Measurements from ENCODE around the gene EIF4A3.

Gene EIF4A3

DNA sequence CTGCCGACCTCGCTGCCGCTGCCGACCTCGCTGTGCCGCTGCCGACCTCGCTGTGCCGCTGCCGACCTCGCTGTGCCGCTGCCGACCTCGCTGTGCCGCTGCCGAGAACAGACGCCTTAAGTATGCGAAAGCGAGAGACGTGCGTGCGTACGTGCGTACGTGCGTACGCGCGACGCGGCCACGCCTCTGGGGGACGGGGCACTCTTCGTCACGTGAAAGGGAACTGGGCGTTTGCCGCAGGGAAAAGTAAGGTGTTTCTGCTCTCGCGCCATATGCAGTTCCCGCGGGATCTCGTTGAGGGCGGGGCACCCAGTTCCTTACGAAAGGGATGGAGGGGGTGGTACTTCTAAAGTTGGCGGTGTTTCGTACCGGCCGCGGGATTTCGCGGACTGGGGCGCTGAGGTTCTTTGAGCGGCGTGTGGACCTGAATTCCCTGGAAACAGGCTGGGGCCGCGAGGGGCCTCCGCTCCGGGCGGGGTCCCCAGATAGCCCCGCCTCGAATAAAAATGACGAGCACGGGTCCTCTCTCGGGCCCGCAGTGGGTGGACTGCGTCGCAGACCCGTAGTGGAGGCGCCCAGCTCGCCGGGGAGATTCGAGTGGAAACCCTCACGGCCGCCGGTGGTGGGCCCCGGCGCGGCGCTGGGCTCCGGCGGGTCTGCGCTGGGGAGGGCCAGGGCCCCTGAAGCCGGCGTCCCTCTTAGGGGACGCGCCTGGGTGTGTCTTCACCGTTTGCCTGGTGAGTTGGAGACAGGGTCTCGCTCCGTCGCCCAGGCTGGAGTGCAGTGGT lies at the start of gene EIF4A3:
Gene EIF4A3, minus strand, starts transcription at position 94 of the 788 bp plus-strand sequence. CDS start 167 bp downstream, outside the sequence.
- peak; percentile 97 for DNase-seq (ENCODE audit: low read depth)

DNA sequence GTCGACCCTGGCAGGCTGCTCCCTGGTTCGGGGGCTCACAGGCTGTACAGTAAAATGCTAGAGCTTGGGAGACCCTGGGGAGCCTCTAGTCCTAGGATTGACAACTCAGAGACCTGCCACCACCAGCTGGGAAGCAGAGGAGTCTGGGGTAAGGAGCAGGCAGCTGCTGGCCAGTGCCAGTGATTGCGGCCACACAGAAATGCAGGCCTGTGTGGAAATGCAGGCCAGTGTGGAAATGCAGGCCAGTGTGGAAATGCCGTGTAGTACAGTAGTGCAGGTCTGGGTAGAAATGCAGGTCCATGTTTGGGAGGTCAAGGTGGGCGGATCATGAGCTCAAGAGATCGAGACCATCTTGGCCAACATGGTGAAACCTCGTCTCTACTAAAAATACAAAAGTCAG lies 49.7 kb upstream of the EIF4A3 start:
- DNase-seq (ENCODE audit: low read depth) = no peak

DNA sequence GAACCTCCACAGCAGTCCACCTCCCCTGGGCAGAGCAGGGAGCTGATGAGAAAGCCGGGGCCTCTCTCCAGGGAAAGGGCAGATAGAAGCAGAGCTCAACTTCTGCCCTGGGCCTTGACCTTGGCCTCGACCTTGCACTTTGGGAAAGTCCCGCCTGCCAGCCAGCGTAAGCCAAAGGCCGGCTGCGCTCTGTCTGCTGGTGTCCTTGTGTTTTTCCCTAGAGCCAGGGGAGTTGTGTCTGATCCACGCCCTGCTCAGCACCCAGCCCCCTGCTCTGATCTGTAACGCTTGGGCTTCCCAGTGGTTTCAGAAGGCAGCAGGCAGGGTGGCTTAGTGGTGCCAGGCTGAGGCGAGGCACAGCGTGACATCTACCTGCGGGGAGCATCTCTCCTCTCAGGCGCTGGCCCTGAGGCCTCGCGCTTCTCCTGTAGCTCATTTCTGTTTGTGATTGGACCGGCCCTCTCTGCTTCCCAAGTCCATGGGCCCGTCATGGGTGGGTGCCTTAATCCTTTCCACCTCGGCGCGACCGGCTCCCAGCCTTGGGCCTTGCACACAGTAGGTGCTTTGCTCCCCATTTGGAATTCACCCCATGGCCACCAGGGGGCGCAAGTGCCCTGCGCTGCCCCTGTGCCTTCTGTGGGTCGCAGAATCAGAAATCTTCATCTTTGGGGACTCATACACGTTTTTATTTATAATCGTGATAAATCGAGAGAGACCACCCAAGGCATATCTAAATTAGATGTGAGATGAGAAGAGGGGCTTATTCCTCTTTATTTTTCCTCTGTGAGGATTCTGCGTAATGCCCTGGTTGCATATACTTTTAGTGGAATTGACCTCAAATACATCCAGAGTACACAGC lies 49.0 kb upstream of the EIF4A3 start:
- peak; percentile 9 for DNase-seq (ENCODE audit: low read depth)

DNA sequence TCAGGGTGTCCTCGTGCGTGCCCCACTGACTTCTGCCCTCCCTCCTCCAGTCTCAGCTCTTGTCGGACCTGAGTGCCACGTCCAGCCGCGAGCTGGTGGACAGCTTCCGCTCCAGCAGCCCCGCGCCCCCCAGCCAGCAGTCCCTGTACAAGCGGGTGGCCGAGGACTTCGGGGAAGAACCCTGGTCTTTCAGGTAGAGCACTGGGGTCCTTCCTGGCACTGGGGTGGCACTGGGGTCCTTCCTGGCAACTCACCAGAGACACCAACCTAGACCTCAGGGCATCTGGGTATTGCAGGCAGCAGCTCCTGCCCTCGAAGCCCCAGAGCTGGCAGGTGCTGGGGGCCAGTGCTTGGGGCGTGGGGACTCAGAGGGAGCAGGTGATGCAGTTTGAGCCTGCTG lies 48.2 kb upstream of the EIF4A3 start:
- DNase-seq (ENCODE audit: low read depth) = no peak

DNA sequence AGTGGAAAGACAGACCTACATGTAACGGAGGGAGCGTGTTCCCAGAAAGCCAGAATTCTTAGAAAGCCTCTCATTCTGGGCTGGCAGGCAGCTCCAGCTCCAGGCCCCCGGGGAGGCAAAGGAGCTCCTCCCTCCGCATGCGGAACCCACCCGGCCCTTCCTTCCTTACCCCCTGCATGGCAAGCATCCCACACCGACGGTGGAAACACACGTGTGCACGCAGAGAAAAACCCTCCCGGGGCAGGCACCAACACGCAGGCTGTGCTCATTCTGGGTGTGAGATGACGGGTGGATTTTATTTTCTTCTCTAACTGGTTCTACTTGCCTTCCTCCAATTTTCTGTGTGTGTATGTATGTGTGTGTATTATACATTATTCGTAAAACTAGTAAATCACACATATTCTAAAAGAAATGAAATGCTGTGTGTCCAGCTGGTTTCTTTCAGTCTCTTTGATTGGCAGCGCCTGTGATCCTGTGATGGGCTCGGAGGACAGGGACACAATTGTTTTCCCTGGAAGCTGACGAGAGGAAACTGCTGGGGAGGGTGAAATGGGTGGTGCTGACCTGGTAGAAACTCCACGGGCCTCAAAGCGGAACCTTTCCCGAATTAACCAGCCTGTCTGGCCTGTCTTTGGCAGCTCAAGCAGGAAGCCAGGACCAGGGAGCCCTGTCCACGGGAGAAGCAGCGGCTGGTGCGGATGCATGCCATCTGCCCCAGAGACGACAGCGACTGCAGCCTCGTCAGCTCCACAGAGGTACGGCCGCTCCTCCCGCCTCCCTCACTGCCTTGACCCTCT lies 45.1 kb upstream of the EIF4A3 start:
- no peak for DNase-seq (ENCODE audit: low read depth)

DNA sequence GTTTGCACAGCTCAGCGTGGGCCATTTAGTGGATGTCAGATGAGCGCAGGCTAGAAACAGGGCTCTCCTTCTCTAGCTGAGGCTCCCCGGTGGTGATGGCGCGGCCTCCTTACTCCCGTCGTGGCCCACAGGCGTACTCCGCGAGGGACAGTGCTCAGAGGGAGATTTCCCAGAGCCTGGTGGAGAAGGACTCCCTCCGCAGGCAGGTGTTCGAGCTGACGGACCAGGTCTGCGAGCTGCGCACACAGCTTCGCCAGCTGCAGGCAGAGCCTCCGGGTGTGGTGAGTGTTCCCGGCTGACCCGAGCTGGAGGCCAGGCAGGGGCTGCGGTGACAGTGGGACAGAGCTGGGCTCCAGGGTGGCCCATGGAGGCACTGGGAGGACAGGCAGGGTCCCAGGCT lies 44.3 kb upstream of the EIF4A3 start:
- no peak for DNase-seq (ENCODE audit: low read depth)

DNA sequence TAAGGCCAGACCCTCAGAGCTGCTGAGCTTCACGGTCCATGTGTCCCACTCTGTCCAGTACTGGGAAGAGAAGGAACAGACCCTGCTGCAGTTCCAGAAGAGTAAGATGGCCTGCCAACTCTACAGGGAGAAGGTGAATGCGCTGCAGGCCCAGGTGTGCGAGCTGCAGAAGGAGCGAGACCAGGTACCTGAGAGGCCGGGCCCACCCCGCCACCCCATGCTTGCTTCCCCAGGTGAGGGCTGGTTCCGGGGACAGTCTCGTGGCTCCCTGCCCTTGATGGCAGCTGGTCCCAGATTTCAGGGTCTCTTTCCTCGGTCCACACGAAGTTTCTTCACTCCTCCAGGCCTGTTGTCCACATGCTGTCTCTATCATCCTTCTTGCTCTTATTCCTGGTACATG lies 43.8 kb upstream of the EIF4A3 start:
- DNase-seq (ENCODE audit: low read depth) = no peak

DNA sequence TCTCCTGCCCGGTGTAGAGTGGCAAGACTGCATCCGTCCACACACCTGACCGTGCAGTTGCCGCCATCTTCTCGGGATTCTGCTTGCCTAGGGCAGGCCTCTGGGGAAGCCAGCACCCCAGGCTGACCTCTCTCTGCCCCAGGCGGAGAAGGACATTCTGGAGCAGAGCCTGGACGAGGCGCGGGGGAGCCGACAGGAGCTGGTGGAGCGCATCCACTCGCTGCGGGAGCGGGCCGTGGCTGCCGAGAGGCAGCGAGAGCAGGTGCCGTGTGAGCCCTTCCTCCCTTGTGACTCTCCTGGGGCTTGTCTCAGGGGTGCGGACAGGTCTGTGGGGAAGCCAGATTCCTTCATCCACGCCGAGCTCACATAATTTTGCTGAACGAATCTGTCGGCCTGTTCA lies 42.7 kb upstream of the EIF4A3 start:
- no peak for DNase-seq (ENCODE audit: low read depth)

DNA sequence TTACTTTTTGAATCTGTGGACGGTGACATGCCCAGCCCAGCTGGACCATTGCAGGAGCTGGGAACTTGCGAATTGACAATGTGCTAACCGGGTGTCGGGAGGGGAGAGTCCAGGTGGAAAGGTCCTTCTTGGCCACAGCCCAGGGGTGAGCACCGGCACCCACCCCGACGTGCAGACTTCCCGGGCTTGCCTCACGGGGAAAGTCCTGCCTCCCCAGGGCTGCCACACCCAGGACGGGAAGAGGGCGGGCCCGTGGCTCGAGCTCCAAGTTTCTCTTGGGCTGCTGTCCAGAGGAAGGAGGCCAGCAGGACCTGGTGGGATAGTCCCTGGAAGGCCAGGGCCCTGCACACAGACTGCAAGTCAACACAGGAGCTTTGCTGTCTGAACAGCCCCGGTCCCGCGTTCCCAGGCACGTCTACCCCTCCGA lies 40.6 kb upstream of the EIF4A3 start:
- no peak for DNase-seq (ENCODE audit: low read depth)

DNA sequence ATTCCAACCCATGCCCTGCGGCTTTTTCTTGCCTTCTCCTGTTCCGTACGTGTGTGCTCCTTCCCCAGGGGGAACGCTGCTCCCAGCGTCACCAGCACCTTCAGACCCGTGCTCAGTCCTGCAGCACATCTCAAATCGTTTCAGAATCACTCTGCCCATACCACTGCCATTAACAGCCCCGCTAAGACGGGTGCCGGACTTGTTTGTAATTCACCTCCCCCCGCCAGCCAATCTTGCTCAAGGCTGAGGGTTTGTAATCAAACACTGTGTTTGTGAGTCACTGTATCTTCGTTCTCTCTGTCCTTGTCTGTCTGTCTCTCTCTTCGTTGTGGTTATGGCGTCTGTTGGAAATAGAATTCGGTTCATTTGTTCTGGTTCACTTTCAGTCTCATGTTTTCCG lies 40.2 kb upstream of the EIF4A3 start:
- DNase-seq (ENCODE audit: low read depth) = no peak

DNA sequence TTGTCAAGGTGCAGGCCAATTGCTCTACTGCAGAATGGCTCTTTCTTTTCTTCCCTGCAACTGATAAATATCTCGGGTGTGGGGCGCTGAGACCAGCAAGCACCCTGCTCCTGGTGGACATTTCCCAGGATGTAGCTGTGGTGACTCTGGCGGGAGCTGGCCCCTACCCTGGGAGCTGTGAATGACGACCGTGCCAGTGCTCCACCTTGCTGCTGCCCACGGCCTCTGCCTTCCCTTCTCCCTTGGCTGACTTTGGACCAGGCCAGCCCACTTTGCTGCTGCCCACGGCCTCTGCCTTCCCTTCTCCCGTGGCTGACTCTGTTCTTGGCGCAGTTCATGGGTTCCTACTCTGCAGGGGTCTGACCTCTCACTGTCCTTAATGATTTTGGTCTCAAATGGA lies 39.0 kb upstream of the EIF4A3 start:
- no peak for DNase-seq (ENCODE audit: low read depth)

DNA sequence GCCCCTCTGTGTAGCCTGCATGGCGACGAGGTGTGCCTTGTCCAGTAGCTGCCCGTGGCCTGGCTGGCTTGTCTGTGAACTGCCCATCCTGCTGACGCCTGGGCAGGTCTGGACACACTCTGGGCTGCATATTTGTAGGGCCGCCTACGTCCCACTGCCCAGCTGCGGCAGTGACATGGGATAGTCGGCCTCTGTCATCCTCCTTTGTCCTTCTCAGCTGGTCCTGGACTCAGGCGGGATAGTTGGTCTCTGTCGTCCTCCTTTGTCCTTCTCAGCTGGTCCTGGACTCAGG lies 37.4 kb upstream of the EIF4A3 start:
- DNase-seq (ENCODE audit: low read depth) = no peak

DNA sequence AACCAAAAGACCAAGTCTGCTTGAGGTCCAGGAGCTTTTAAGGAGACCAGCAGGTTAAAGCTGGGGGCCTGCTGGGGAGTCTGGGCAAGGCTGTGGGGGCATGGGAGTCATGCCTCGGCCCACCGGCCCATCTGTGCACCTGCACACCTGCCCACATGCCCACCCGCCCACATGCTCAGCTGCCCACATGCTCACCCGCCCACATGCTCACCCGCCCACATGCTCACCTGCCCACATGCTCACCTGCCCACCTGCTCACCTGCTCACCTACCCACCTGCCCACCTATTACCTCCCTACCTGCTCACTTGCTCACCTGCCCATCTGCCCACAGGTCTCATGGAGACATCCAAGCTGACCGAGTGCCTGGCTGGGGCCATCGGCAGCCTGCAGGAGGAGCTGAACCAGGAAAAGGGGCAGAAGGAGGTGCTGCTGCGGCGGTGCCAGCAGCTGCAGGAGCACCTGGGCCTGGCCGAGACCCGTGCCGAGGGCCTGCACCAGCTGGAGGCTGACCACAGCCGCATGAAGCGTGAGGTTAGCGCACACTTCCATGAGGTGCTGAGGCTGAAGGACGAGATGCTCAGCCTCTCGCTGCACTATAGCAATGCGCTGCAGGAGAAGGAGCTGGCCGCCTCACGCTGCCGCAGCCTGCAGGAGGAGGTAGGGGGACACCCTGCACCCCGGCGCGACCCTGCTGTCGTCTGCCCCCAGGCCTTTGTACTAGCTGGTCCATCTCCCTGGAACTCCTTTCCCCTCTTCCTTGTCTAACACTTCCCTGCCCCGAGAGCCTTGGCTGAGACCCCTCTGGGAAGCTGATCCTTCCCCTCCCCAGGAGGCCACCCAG lies 36.9 kb upstream of the EIF4A3 start:
- no peak for DNase-seq (ENCODE audit: low read depth)

DNA sequence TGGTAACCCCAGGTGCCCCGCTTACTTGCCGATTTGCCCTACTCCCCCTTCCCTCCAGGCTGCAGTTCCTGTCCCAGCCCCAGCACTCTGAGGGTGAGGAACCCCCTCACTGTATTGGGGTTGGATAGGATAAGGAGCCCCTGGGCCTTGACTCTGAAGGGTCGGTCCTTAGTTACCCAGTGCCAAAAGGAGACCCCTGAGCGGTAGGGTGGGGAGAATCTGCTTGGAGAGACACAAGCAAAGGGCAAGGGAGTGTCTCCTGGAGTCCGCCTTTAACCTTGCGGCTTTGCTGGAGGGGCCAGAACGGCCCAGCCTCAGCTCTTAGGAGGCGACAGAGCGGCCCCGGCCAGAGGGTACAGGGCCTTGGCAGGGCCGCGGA lies 35.9 kb upstream of the EIF4A3 start:
- no peak for DNase-seq (ENCODE audit: low read depth)

DNA sequence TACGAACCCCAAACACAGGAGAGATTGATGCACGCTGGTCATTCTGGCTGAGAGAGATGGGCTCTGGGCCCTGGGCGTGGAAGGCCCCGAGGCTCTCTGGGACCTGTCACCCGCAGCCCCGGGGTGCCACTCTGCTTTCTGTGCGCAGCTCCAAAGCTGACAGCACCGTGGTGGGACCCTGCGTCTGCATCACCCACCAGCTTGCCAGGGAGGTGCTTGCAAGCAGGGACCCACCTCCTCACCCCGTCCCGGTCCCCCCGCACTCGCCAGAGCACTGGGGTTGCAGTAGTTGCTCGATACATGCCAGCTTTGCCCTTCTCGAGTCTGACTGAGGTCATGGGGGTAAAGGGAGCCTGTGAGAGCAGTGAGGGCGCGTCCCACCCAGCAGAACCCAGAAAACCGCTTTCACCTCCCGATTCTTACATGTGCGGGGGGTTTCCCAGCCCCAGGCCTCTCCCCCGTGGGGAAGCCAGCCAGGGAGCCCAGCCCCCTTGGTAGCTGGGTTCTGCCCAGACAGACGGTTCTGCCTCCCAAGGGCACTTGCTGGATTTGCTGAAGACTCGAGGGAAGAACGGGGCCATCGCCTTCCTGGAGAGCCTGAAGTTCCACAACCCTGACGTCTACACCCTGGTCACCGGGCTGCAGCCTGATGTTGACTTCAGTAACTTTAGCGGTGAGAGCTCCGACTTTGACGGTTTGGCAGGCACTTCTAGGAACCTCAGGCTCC lies 35.4 kb upstream of the EIF4A3 start:
- DNase-seq (ENCODE audit: low read depth) = no peak

DNA sequence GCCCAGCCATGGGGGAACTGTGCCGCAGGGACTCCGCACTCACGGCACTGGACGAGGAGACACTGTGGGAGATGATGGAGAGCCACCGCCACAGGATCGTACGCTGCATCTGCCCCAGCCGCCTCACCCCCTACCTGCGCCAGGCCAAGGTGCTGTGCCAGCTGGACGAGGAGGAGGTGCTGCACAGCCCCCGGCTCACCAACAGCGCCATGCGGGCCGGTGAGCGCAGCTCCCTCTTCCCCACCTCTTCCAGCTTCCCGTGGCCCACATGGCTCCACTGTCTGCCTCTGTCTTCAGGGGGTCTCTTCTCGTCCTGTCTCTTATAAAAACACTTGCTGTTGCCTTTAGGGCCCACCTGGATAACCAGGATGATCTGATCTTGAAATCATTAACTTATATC lies 34.5 kb upstream of the EIF4A3 start:
- no peak for DNase-seq (ENCODE audit: low read depth)

DNA sequence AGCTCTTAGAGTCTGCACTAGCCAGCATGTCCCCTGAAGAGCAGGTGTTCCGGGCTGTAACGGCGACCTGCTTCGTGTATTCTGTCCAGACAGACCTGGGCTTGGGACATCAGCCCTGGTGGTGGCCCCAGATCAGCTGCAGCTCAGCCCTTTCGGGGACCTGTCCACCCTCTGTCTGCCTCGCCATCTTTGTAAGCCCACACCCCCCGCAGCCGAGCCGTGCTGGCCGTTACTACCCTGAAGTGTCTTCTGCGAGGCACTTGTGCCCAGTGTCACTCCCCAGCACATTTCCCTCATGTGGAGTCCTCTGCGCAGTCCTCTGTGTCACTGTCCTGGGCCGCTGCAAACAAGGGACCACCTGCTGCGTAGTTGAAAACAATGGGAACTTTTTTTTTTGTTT lies 33.3 kb upstream of the EIF4A3 start:
- DNase-seq (ENCODE audit: low read depth) = no peak

DNA sequence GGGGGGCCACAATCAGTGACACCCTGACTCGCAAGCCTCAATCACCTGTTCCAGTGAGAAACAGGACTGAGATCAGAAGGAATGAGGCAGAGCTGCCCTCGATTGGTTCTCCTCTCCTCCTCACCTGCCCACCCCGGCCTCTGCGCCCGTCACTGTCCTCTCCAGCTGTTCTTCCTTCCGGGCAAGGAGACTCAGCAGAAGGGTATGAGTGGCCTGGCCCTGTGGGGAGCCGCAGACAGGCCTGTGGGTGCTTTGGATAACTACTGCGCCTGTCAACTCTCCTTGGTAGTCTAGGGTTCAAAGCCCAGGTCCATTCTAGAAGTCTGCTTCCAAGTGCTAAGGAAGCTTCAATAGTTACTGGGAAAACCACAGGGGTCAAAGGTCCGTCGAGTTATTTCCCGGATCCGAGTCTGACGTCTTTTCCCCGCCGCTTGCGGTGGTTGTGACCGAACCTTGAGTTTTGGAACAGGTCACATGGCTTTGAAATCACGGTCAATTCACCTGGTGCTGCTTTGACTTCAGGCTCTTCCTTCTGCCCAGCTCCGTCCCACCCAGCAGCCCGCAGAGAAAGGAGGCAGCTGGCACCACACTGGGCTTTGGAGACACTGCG lies 31.2 kb upstream of the EIF4A3 start:
- no peak for DNase-seq (ENCODE audit: low read depth)

DNA sequence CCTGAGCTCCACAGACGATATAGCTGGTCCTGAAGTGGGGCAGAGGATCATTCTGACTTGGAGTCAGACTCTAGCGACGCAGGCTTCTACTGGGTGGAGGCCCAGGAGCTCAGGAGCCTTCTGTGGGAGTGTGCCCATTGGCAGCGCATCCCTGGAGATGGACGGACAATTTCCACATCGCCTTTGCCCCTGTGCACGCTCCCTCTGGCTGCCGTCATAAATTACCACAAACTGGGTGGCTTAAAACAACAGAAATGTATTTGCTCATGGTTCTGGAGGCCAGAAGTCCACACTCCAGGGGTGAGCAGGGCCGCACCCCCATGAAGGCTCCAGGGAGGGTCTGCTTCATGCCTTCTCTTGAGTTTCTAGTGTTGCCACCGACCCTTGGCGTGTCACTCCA lies 29.8 kb upstream of the EIF4A3 start:
- DNase-seq (ENCODE audit: low read depth) = no peak

DNA sequence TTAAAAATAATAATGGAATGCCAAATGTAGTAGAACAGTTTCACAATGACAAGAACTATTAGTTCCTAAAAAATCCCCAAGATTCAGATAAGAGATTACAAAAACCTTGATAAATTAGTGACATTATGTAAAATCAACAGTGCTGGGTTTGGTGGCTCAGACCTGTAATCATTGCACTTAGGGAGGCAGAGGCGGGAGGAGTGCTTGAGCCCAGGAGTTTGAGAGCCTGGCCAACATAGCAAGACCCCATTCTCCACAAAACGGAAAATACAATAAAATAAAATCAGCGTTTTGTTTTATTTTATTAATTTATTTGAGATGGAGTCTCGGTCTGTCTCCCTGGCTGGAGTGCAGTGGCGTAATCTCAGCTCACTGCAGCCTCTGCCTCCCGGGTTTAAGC lies 27.0 kb upstream of the EIF4A3 start:
- DNase-seq (ENCODE audit: low read depth) = no peak

DNA sequence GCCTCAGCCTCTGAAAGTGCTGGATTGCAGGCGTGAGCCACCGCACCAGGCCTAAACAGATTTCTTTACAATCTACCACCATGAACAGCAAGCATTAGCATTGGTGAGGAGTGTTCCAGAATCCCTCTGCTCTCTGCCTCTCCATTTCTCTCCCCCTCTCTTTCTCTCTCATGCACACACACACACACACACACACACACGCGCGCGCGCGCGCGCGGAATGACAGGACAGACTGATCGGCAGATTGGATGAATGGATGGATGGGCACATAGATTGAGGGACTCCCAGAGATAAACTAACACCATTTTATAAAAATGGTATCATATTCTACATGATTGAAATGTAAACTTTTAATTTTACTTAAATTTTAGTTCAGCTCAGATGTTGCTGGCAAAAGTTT lies 26.2 kb upstream of the EIF4A3 start:
- DNase-seq (ENCODE audit: low read depth) = no peak

All from T-helper 22 cell (primary cell).